ENCODE data around the gene PROC.

DNA sequence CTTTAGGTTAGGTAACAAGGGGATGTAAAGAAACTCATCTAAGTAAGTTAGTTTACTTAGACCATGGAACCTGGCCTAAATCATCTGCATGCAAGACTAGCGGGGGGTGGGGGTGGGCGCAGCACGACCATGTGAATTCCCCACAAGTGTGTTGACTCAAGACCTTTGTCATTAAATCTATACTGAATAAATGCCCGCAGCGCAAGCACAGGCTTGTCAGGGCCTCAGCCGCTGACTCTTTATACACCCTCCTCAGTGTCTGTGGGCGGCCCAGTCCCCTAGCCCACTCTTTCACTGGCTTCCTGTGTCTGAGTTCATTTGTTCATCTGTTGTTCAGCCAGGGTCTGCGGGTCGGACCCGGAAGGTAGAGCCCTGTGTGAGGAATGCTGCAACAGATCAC is 48.2 kb upstream of the PROC start:
- TF ChIP-seq, protein P1, sequence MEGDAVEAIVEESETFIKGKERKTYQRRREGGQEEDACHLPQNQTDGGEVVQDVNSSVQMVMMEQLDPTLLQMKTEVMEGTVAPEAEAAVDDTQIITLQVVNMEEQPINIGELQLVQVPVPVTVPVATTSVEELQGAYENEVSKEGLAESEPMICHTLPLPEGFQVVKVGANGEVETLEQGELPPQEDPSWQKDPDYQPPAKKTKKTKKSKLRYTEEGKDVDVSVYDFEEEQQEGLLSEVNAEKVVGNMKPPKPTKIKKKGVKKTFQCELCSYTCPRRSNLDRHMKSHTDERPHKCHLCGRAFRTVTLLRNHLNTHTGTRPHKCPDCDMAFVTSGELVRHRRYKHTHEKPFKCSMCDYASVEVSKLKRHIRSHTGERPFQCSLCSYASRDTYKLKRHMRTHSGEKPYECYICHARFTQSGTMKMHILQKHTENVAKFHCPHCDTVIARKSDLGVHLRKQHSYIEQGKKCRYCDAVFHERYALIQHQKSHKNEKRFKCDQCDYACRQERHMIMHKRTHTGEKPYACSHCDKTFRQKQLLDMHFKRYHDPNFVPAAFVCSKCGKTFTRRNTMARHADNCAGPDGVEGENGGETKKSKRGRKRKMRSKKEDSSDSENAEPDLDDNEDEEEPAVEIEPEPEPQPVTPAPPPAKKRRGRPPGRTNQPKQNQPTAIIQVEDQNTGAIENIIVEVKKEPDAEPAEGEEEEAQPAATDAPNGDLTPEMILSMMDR (IDR thresholded peaks at IDR 0.05), result no peak
- TF ChIP-seq POLR2A (IDR thresholded peaks at IDR 0.05), result no peak
